ENCODE data around the gene EPHB1. TPM values are rescaled to one million over a fixed set of nuclear protein-coding genes. Genes with fewer than 3 reads are reported as not detected.

The EPHB1 gene
- total RNA-seq, 1 donor from 2014 or later = 0.53 TPM

- no peak for DNase-seq (ENCODE audit: low spot score in 2 of 2)
- Histone ChIP-seq H3K9me3 (no peaks in the 10 kb centered on the region), H3K27me3 (no peaks in the 10 kb centered on the region), H3K36me3 (no peaks in the 10 kb centered on the region), H3K4me3 (no peak overlapping the region), H3K4me1 (no peaks in the 10 kb centered on the region), H3K27ac (no peak overlapping the region)
- intact Hi-C loops (cut with DNase I) = no loop called here
- TF ChIP-seq CTCF (IDR thresholded peaks at IDR 0.05) = no peak
Measured at GRCh38 chr3:134897391-134898141, 102.5 kb downstream of the EPHB1 start.

- no peaks in the 10 kb centered on the region for H3K4me1 ChIP-seq
- no peaks in the 10 kb centered on the region for H3K36me3 ChIP-seq
- H3K4me3 ChIP-seq = no peak overlapping the region
- no peaks in the 10 kb centered on the region for H3K27me3 ChIP-seq
- no peak for TF ChIP-seq CTCF (IDR thresholded peaks at IDR 0.05)
- intact Hi-C loops (cut with DNase I) = no loop called here
- DNase-seq (ENCODE audit: low spot score in 2 of 2) = no peak
- no peak overlapping the region for H3K27ac ChIP-seq
- no peaks in the 10 kb centered on the region for H3K9me3 ChIP-seq
Measured at GRCh38 chr3:134898181-134898754, 103.2 kb downstream of the EPHB1 start.

- no peaks in the 10 kb centered on the region for H3K9me3 ChIP-seq
- no peak for TF ChIP-seq CTCF (IDR thresholded peaks at IDR 0.05)
- no peaks in the 10 kb centered on the region for H3K27me3 ChIP-seq
- no peak overlapping the region for H3K4me3 ChIP-seq
- no peaks in the 10 kb centered on the region for H3K36me3 ChIP-seq
- no peak for DNase-seq (ENCODE audit: low spot score in 2 of 2)
- intact Hi-C loops (cut with DNase I) = no loop called here
- H3K4me1 ChIP-seq = no peaks in the 10 kb centered on the region
- H3K27ac ChIP-seq = no peak overlapping the region
Measured at GRCh38 chr3:134899786-134900185, 104.7 kb downstream of the EPHB1 start.

- H3K9me3 ChIP-seq = no peaks in the 10 kb centered on the region
- no peak overlapping the region for H3K27ac ChIP-seq
- H3K36me3 ChIP-seq = no peaks in the 10 kb centered on the region
- no peak for TF ChIP-seq CTCF (IDR thresholded peaks at IDR 0.05)
- no peaks in the 10 kb centered on the region for H3K4me1 ChIP-seq
- no peak for DNase-seq (ENCODE audit: low spot score in 2 of 2)
- no peaks in the 10 kb centered on the region for H3K27me3 ChIP-seq
- H3K4me3 ChIP-seq = no peak overlapping the region
- intact Hi-C loops (cut with DNase I) = no loop called here
Measured at GRCh38 chr3:134900482-134900881, 105.4 kb downstream of the EPHB1 start.

GRCh38 chr3:134901461-134901860 is 106.4 kb downstream of the EPHB1 start:
- H3K4me3 ChIP-seq = no peak overlapping the region
- H3K36me3 ChIP-seq = no peaks in the 10 kb centered on the region
- no peak for DNase-seq (ENCODE audit: low spot score in 2 of 2)
- H3K27me3 ChIP-seq = no peaks in the 10 kb centered on the region
- intact Hi-C loops (cut with DNase I) = no loop called here
- no peaks in the 10 kb centered on the region for H3K4me1 ChIP-seq
- no peaks in the 10 kb centered on the region for H3K9me3 ChIP-seq
- TF ChIP-seq CTCF (IDR thresholded peaks at IDR 0.05) = no peak
- no peak overlapping the region for H3K27ac ChIP-seq

Data from ascending aorta (tissue), 2 donors.